NCI-H524 treated with DMSO at 0.1 percent for 48 hours (cell line): ENCODE measurements around the gene GABPB2.

Experiments used
- DNase-seq: peaks from one replicate; lab custom pipeline; 2025; lab: John Stamatoyannopoulos, UW

GABPB2 gene

DNA sequence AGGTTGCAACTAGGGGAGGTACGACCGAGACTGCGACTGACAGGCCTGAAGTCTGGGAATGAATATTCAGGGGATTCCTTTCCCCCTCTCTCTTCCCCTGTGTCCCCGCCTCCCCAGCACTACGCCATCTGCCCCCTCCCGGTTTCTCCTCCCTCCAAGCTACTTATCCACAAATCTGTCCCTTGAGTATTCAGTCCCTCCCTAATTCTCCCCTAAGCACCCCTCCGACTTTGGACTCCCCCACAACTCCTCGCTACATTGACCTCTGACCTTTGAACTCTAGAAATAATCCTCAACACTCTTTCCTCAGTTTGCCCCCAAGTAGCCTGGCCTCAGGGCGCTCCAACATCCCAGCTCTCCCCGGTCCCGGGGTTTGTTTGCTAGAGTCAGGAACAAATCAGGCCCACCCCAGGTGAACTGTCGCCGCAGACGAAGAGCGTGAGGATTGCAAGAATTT is 94.7 kb downstream of the GABPB2 start:
- DNase-seq = peak; percentile 78

DNA sequence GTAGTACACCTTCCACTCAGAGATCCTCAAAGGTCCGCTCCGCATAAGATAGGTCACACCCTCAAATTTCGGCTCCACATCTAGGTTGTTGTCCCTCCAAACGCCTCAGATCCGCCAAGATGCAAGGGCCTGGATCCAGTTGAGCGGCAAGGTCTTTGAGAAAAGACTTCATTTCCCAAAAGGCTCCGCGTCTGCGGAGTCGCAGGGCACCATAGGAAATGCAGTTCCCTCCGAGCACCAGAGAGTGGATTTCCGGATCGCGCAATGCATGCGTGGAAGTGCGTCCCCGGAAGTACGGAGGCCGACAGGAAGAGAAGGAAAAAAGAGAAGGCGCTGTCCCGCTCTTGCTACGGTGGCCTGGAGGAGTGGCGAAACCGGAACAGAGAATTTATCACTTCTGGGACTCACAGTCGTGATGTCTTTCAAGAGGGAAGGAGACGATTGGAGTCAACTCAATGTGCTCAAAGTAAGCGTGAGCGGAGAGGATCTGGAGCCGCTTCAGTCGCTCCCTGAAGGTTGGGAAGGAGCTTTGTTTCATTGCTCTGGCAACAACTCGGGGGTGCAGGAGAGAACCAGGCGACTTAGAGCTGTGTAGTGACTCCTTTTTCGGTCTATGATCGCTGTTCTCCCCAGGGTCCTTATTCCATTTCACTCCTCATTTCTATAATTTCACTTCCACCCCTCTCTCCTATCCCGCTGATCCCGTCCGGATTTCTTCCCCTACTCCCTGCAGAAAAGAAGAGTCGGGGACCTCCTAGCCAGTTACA is 95.4 kb downstream of the GABPB2 start, which contains the start of the genes LYSMD1 and SCNM1:
Gene LYSMD1 (minus strand): TSS at position 165 of the 767 bp plus-strand sequence. CDS start 644 bp downstream, outside the sequence.
Gene SCNM1 (plus strand): TSS at position 407 of the 767 bp plus-strand sequence. CDS start 9 bp downstream, at position 416.
- DNase-seq = peak; percentile 94

DNA sequence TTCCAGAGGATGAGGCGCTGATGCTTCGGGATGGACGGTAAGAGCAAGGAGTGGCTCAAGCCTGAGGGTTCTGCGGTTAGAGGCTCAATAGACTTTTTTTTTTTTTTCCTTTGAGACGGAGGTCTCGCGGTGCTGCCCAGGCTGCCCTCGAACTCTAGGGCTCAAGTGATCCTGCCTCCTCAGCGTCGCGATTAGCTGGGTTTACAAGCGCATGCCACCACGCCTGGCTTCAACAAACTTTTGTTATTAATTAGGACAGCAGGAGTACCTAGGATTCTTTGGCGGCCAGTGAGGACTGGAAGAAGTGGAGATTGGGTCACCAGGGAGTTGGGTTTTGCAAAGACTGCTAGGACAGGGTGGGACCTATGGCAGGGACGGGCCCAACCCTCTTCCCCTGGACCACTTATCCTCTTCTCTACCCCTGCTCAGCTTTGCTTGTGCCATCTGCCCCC is 96.0 kb downstream of the GABPB2 start:
- DNase-seq = no peak

DNA sequence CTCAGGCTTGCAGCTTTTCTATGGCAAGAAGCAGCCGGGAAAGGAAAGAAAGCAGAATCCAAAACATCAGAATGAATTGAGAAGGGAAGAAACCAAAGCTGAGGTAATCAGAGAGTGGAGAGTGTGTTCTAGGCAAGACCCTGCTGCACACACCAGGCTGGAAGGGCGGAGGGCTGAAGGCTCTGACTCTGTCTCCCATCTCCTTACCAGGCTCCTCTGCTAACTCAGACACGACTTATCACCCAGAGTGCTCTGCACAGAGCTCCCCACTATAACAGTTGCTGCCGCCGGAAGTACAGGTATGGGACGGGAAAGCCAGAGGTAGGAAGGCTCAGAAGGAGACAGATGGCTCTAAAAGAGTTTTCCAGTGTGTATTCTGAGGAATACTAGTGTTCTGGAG is 96.6 kb downstream of the GABPB2 start:
- DNase-seq = no peak

DNA sequence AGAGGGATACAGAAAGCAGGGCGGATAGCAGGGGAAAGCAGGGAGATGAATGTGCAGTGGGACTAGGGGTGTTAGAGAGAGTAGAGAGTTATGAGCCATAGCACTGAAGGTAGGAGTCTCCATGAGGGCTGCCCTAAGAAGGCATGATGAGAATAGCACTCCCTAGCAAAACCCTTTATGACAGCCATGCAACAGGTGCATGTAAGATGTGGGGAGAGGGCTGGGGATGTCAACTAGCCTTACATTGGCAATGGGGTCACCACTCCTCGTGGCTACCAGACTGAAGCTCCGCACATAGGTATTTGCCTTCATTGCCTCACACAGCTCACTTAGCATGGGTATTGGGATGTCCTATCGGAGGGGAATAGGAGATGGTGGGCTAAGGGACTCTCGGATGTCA is 100.6 kb downstream of the GABPB2 start:
- DNase-seq = no peak
